ENCODE data around the gene CBX6. TPM values are rescaled to one million over a fixed set of nuclear protein-coding genes. Genes with fewer than 3 reads are reported as not detected.

The CBX6 gene
- total and polyA plus RNA-seq, 7 experiments from 2014 or later, result 6.3 to 77.0 (median 72.4) TPM

DNA sequence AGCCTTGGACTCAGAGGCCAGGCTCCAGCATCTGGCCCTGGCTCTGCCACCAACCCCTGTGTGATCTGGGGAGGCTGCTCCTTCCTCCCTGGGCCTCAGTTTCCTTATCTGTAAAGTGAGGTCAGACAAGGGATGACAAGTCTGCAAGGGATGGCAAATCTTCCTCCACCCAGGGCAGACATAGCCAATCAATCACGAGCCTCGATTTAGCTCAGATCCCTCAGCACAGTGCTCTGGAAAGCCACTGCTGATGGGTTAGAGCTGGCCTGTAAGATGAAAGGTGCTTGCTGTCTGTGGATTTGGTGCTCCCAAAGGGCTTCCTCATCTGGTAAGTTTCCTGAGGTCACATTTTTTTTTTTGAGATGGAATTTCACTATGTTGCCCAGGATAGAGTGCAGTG lies 48.4 kb downstream of the CBX6 start:
- no peaks in the 10 kb centered on the region for H3K9me3 Mint-ChIP-seq
- CTCF ChIA-PET, result interaction anchor here (0.6 kb wide), 1 partner anchor 895 kb away, joined by 3 read pairs; no protein-coding TSS in a partner anchor
- H3K27me3 Mint-ChIP-seq, result no peaks in the 10 kb centered on the region
- H3K4me3 ChIP-seq (ENCODE audit: low read length), result no peak overlapping the region
- peaks cover 0 to 28% (median 0%) of the 10 kb centered on the region in 5 donors for H3K36me3 Mint-ChIP-seq
- POLR2A ChIA-PET, result interaction anchor here (0.7 kb wide), 1 partner anchor 12 kb away, joined by 3 read pairs; no protein-coding TSS in a partner anchor
- no peak overlapping the region for H3K27ac Mint-ChIP-seq
- ATAC-seq, result no peak
- peaks cover 0 to 2% (median 0%) of the 10 kb centered on the region in 7 donors for H3K4me1 Mint-ChIP-seq
- intact Hi-C loops (cut with micrococcal nuclease), result no loop called here
- H3K27ac ChIP-seq (ENCODE audit: low read depth, low read length), result no peak overlapping the region
- DNase-seq, result no peak
- no peaks in the 10 kb centered on the region for H3K9me3 ChIP-seq (ENCODE audit: control insufficient read depth in 2 of 3, low read length in 3 of 3)
- H3K4me3 Mint-ChIP-seq, result no peak overlapping the region
- no peaks in the 10 kb centered on the region for H3K36me3 ChIP-seq (ENCODE audit: control insufficient read depth in 2 of 3, insufficient read depth in 3 of 3, low read length in 3 of 3)
- no peaks in the 10 kb centered on the region for H3K27me3 ChIP-seq (ENCODE audit: control insufficient read depth in 2 of 2, insufficient read depth in 2 of 2, low read length in 2 of 2)
- no peaks in the 10 kb centered on the region for H3K4me1 ChIP-seq (ENCODE audit: control insufficient read depth in 2 of 2, insufficient read depth in 2 of 2, low read length in 2 of 2)

DNA sequence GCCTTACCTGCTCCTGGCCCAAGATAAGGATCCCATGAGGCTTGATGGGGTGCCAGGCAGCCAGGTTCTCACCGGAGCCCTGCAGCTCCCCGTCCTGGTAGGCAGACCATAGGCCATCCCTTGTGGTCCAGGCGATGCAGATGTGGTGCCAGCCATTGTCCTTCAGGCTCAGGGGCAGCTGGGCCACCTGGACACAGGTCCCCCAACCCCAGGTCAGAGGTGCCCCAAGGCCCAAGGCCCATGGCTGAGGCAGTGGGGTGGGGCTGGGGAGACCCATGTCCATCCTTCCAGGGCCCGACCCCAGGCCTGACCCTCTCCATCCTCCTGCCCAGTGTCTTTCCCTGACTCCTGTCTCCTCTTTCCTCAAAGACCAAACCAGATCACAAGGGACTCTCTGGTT lies 48.9 kb downstream of the CBX6 start:
- H3K27ac Mint-ChIP-seq, result no peak overlapping the region
- Histone ChIP-seq H3K9me3 (ENCODE audit: control insufficient read depth in 2 of 3, low read length in 3 of 3) (no peaks in the 10 kb centered on the region), H3K4me3 (ENCODE audit: low read length) (no peak overlapping the region), H3K36me3 (ENCODE audit: control insufficient read depth in 2 of 3, insufficient read depth in 3 of 3, low read length in 3 of 3) (no peaks in the 10 kb centered on the region), H3K27me3 (ENCODE audit: control insufficient read depth in 2 of 2, insufficient read depth in 2 of 2, low read length in 2 of 2) (no peaks in the 10 kb centered on the region), H3K27ac (ENCODE audit: low read depth, low read length) (no peak overlapping the region), H3K4me1 (ENCODE audit: control insufficient read depth in 2 of 2, insufficient read depth in 2 of 2, low read length in 2 of 2) (no peaks in the 10 kb centered on the region)
- no peaks in the 10 kb centered on the region for H3K9me3 Mint-ChIP-seq
- POLR2A ChIA-PET, result interaction anchor here (0.7 kb wide), 1 partner anchor 11 kb away, joined by 3 read pairs; no protein-coding TSS in a partner anchor
- CTCF ChIA-PET, result interaction anchor here (0.6 kb wide), 1 partner anchor 894 kb away, joined by 3 read pairs; no protein-coding TSS in a partner anchor
- DNase-seq (no peak), ATAC-seq (no peak)
- no peaks in the 10 kb centered on the region for H3K27me3 Mint-ChIP-seq
- peaks cover 0 to 2% (median 0%) of the 10 kb centered on the region in 7 donors for H3K4me1 Mint-ChIP-seq
- no peak overlapping the region for H3K4me3 Mint-ChIP-seq
- H3K36me3 Mint-ChIP-seq, result peaks cover 0 to 28% (median 0%) of the 10 kb centered on the region in 5 donors
- intact Hi-C loops (cut with micrococcal nuclease), result no loop called here

DNA sequence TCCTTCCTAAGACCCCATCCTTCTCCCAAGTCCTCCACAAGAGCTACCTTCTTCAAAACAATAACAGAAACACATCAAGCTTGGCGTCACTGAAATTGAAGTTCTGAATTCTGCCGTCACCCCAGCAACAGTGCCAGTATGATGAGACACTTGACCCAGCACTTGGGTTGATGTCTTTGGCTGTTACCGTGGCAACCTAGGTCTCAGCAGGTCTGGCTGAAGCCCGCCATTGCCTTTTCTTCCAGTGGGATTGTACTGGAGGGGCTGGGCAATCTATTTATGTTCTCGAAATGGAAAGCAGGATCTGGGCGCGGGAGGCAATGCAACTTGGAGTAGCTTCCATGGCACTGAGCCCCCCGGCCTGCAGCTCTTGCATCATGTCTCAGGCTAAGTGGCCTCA lies 52.0 kb downstream of the CBX6 start:
- ChIA-PET POLR2A (no interaction called here), CTCF (no interaction called here)
- no peaks in the 10 kb centered on the region for H3K9me3 Mint-ChIP-seq
- ATAC-seq (no peak), DNase-seq (no peak)
- no peaks in the 10 kb centered on the region for H3K36me3 ChIP-seq (ENCODE audit: control insufficient read depth in 2 of 3, insufficient read depth in 3 of 3, low read length in 3 of 3)
- peaks cover 0 to 2% (median 0%) of the 10 kb centered on the region in 7 donors for H3K4me1 Mint-ChIP-seq
- no peak overlapping the region for H3K27ac ChIP-seq (ENCODE audit: low read depth, low read length)
- H3K27me3 Mint-ChIP-seq, result no peaks in the 10 kb centered on the region
- H3K27me3 ChIP-seq (ENCODE audit: control insufficient read depth in 2 of 2, insufficient read depth in 2 of 2, low read length in 2 of 2), result no peaks in the 10 kb centered on the region
- no peaks in the 10 kb centered on the region for H3K4me1 ChIP-seq (ENCODE audit: control insufficient read depth in 2 of 2, insufficient read depth in 2 of 2, low read length in 2 of 2)
- no peak overlapping the region for H3K27ac Mint-ChIP-seq
- H3K4me3 ChIP-seq (ENCODE audit: low read length), result no peak overlapping the region
- H3K4me3 Mint-ChIP-seq, result no peak overlapping the region
- intact Hi-C loops (cut with micrococcal nuclease), result no loop called here
- H3K9me3 ChIP-seq (ENCODE audit: control insufficient read depth in 2 of 3, low read length in 3 of 3), result no peaks in the 10 kb centered on the region
- H3K36me3 Mint-ChIP-seq, result peaks cover 0 to 15% (median 0%) of the 10 kb centered on the region in 5 donors

DNA sequence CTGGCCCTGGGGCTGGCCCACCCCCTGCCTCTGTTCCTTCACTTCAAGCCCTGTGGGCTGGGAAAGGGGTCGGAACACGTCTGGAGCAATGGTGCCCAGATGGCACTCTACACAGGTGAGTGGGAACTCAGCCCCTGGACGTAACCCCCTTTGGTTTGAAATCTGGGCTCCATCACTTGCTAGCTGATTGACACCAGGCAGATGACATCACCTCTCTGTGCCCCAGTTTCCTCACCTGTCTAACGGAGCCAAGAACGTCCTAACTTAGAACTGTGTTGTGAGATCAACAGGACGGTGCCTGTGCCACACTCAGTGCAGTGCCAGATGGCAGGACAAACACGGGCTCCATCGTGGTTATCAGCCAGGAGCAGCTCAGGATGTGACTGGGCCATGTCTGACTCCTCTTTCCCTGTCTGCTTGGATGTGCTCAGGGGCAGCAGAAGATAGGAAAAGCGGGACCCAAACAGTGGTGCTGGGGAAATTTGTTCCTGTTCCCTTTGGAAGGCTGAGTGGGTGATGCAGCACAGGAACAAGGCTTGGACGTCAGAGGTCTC lies 52.6 kb downstream of the CBX6 start:
- no peaks in the 10 kb centered on the region for H3K9me3 ChIP-seq (ENCODE audit: control insufficient read depth in 2 of 3, low read length in 3 of 3)
- H3K36me3 Mint-ChIP-seq, result peaks cover 0 to 15% (median 0%) of the 10 kb centered on the region in 5 donors
- no peaks in the 10 kb centered on the region for H3K4me1 ChIP-seq (ENCODE audit: control insufficient read depth in 2 of 2, insufficient read depth in 2 of 2, low read length in 2 of 2)
- H3K4me1 Mint-ChIP-seq, result peaks cover 0 to 6% (median 0%) of the 10 kb centered on the region in 7 donors
- H3K27ac Mint-ChIP-seq, result no peak overlapping the region
- H3K4me3 ChIP-seq (ENCODE audit: low read length), result no peak overlapping the region
- no peak for ATAC-seq
- POLR2A ChIA-PET, result no interaction called here
- H3K9me3 Mint-ChIP-seq, result no peaks in the 10 kb centered on the region
- H3K36me3 ChIP-seq (ENCODE audit: control insufficient read depth in 2 of 3, insufficient read depth in 3 of 3, low read length in 3 of 3), result no peaks in the 10 kb centered on the region
- no peak for DNase-seq
- H3K27me3 Mint-ChIP-seq, result no peaks in the 10 kb centered on the region
- H3K4me3 Mint-ChIP-seq, result no peak overlapping the region
- H3K27me3 ChIP-seq (ENCODE audit: control insufficient read depth in 2 of 2, insufficient read depth in 2 of 2, low read length in 2 of 2), result no peaks in the 10 kb centered on the region
- CTCF ChIA-PET, result no interaction called here
- no peak overlapping the region for H3K27ac ChIP-seq (ENCODE audit: low read depth, low read length)
- intact Hi-C loops (cut with micrococcal nuclease), result no loop called here

DNA sequence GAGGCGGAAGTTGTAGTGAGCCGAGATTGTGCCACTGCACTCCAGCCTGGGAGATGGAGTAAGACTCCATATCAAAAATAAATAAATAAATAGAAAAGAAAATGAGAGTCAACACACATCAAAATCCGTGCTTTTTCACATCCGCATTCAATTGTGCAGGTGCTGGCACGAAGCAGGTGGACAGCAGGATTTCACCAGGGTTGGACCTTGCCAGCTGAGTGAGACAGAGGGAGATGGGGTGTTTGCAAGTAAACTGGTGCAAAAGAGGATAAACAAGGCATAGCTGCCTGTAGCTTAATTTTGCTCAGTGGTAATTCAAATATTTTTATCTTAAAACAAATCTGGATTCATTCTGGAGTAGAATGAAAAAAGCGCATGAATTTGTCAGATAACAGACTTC lies 54.8 kb downstream of the CBX6 start:
- Histone ChIP-seq H3K4me3 (ENCODE audit: low read length) (no peak overlapping the region), H3K27ac (ENCODE audit: low read depth, low read length) (no peak overlapping the region), H3K36me3 (ENCODE audit: control insufficient read depth in 2 of 3, insufficient read depth in 3 of 3, low read length in 3 of 3) (no peaks in the 10 kb centered on the region), H3K27me3 (ENCODE audit: control insufficient read depth in 2 of 2, insufficient read depth in 2 of 2, low read length in 2 of 2) (no peaks in the 10 kb centered on the region), H3K9me3 (ENCODE audit: control insufficient read depth in 2 of 3, low read length in 3 of 3) (no peaks in the 10 kb centered on the region), H3K4me1 (ENCODE audit: control insufficient read depth in 2 of 2, insufficient read depth in 2 of 2, low read length in 2 of 2) (no peaks in the 10 kb centered on the region)
- intact Hi-C loops (cut with micrococcal nuclease), result no loop called here
- peaks cover 0 to 6% (median 0%) of the 10 kb centered on the region in 7 donors for H3K4me1 Mint-ChIP-seq
- POLR2A ChIA-PET, result interaction anchor here (0.6 kb wide), 2 partner anchors 298 to 550 kb away, joined by 3 read pairs; no protein-coding TSS in a partner anchor
- no peak for DNase-seq
- H3K9me3 Mint-ChIP-seq, result no peaks in the 10 kb centered on the region
- ATAC-seq, result no peak
- peaks cover 0 to 8% (median 0%) of the 10 kb centered on the region in 5 donors for H3K27me3 Mint-ChIP-seq
- no peak overlapping the region for H3K27ac Mint-ChIP-seq
- CTCF ChIA-PET, result interaction anchor here (2.0 kb wide), 1 partner anchor 53 kb away, joined by 5 read pairs; no protein-coding TSS in a partner anchor
- no peak overlapping the region for H3K4me3 Mint-ChIP-seq
- peaks cover 0 to 13% (median 4%) of the 10 kb centered on the region in 5 donors for H3K36me3 Mint-ChIP-seq

DNA sequence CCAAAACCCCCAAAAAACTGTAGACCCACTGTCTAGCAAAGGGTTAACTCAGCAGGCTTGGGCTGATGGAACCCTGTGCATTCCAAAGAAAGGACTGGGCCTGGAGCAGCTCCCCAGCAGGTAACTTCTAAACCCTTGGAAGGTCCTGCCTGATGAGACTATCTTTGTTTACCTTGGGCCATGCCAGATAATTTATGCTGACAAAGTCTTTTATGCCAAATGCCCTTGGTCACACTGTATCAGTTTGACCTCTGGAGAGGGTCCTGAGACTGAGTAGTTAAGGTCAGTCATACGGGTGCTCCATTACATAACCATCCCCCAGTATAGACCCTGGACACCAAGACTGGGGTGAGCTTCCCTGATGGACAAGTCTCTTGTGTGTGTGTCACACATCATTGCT lies 56.2 kb downstream of the CBX6 start:
- intact Hi-C loops (cut with micrococcal nuclease), result no loop called here
- peaks cover 0 to 18% (median 10%) of the 10 kb centered on the region in 5 donors for H3K36me3 Mint-ChIP-seq
- CTCF ChIA-PET, result interaction anchor here (0.8 to 2.0 kb wide), 2 partner anchors 48 to 54 kb away, joined by 3 to 5 read pairs; no protein-coding TSS in a partner anchor
- no peak overlapping the region for H3K27ac ChIP-seq (ENCODE audit: low read depth, low read length)
- H3K4me1 Mint-ChIP-seq, result peaks cover 0 to 6% (median 0%) of the 10 kb centered on the region in 7 donors
- H3K4me1 ChIP-seq (ENCODE audit: control insufficient read depth in 2 of 2, insufficient read depth in 2 of 2, low read length in 2 of 2), result no peaks in the 10 kb centered on the region
- peaks cover 0 to 12% (median 0%) of the 10 kb centered on the region in 5 donors for H3K27me3 Mint-ChIP-seq
- ATAC-seq, result no peak
- H3K27me3 ChIP-seq (ENCODE audit: control insufficient read depth in 2 of 2, insufficient read depth in 2 of 2, low read length in 2 of 2), result no peaks in the 10 kb centered on the region
- no peak overlapping the region for H3K27ac Mint-ChIP-seq
- no peaks in the 10 kb centered on the region for H3K36me3 ChIP-seq (ENCODE audit: control insufficient read depth in 2 of 3, insufficient read depth in 3 of 3, low read length in 3 of 3)
- no peaks in the 10 kb centered on the region for H3K9me3 ChIP-seq (ENCODE audit: control insufficient read depth in 2 of 3, low read length in 3 of 3)
- H3K4me3 Mint-ChIP-seq, result no peak overlapping the region
- DNase-seq, result no peak
- peaks cover 0 to 4% (median 0%) of the 10 kb centered on the region in 11 donors for H3K9me3 Mint-ChIP-seq
- POLR2A ChIA-PET, result interaction anchor here (0.7 kb wide), 1 partner anchor 64 kb away, joined by 3 read pairs; no protein-coding TSS in a partner anchor
- H3K4me3 ChIP-seq (ENCODE audit: low read length), result no peak overlapping the region
